Testis (tissue), 2 donors: Measurements from ENCODE around the gene PIP4K2A.

Experiments used
- POLR2A ChIP-seq: fragments of 450-650 bp; IDR thresholded peaks from one replicate; pipeline ENCODE4 v1.6.1; 2017; ENCODE audit warnings: antibody characterized with exemption, mild to moderate bottlenecking, moderate library complexity
- TF ChIP-seq, protein P1 (sequence below), 3 experiments: fragments of 450-650 bp in 2 of 3; fragments of 200-600 bp in 1 of 3; sonication (generic) in 1 of 3; IDR thresholded peaks; one replicate each; pipeline ENCODE4 v1.5.1; 2016 to 2019; ENCODE audit warnings: antibody characterized with exemption in 3 of 3, mild to moderate bottlenecking in 2 of 3, moderate library complexity in 1 of 3

DNA sequence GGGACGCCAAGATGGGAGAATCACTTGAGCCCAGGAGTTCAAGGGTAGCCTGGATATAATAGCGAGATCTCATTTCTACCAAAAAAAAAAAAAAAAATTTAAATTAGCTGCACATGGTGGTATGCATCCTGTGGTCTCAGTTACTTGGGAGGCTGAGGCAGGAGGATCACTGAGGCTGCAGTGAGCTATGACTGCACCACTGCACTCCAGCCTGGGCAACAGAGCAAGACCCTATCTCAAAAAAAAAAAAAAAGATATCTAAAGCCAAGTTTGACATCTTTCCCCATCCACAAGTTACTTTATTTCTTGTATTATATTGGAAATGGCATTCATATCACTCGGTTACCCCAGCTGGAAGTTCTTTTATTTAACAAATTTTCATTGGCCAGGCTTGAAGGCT lies 3.4 kb upstream of the PIP4K2A start:
- TF ChIP-seq, protein P1, sequence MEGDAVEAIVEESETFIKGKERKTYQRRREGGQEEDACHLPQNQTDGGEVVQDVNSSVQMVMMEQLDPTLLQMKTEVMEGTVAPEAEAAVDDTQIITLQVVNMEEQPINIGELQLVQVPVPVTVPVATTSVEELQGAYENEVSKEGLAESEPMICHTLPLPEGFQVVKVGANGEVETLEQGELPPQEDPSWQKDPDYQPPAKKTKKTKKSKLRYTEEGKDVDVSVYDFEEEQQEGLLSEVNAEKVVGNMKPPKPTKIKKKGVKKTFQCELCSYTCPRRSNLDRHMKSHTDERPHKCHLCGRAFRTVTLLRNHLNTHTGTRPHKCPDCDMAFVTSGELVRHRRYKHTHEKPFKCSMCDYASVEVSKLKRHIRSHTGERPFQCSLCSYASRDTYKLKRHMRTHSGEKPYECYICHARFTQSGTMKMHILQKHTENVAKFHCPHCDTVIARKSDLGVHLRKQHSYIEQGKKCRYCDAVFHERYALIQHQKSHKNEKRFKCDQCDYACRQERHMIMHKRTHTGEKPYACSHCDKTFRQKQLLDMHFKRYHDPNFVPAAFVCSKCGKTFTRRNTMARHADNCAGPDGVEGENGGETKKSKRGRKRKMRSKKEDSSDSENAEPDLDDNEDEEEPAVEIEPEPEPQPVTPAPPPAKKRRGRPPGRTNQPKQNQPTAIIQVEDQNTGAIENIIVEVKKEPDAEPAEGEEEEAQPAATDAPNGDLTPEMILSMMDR (IDR thresholded peaks at IDR 0.05): no peak
- TF ChIP-seq POLR2A: no peak
